H9 (cell line): Measurements from ENCODE around the gene POLA1. TPM values are rescaled to one million over a fixed set of nuclear protein-coding genes. Genes with fewer than 3 reads are reported as not detected.

ENCODE experiments used
- DNase-seq: peaks from one replicate; pipeline ENCODE4 v3.0.0-alpha.2; 2017
- H2AFZ ChIP-seq: one replicate; pipeline ENCODE4 v1.6.1; 2013; ENCODE audit warnings: mild to moderate bottlenecking, low read length, control low read depth, moderate library complexity
- H2AK5ac ChIP-seq: 2 replicates; pipeline ENCODE4 v1.6.1; 2013; ENCODE audit warnings: low read length, control low read depth, mixed read lengths; ENCODE audit not compliant: insufficient read length
- H2BK120ac ChIP-seq: one replicate; pipeline ENCODE4 v1.6.1; 2013; ENCODE audit warnings: low read depth, mild to moderate bottlenecking, low read length, control low read depth, inconsistent platforms; ENCODE audit not compliant: poor library complexity, severe bottlenecking
- H2BK12ac ChIP-seq: 2 replicates; pipeline ENCODE4 v1.6.1; 2013; ENCODE audit warnings: low read length, control low read depth, mixed read lengths, low read depth; ENCODE audit not compliant: insufficient read length
- H2BK15ac ChIP-seq: 2 replicates; pipeline ENCODE4 v1.6.1; 2013; ENCODE audit warnings: low read depth, low read length, control low read depth
- H2BK20ac ChIP-seq: one replicate; pipeline ENCODE4 v1.6.1; 2013; ENCODE audit warnings: low read depth, mild to moderate bottlenecking, low read length, control low read depth, inconsistent platforms; ENCODE audit not compliant: poor library complexity, severe bottlenecking
- H2BK5ac ChIP-seq: 2 replicates; pipeline ENCODE4 v1.6.1; 2013; ENCODE audit warnings: low read length, control low read depth, mixed read lengths; ENCODE audit not compliant: insufficient read length
- H3K14ac ChIP-seq: 2 replicates; pipeline ENCODE4 v1.6.1; 2013; ENCODE audit warnings: low read length, control low read depth; ENCODE audit not compliant: insufficient read depth
- H3K18ac ChIP-seq: 2 replicates; pipeline ENCODE4 v1.6.1; 2013; ENCODE audit warnings: low read depth, mild to moderate bottlenecking, mixed read lengths, low read length, control low read depth; ENCODE audit not compliant: insufficient read length
- H3K23ac ChIP-seq: 2 replicates; pipeline ENCODE4 v1.6.1; 2013; ENCODE audit warnings: low read length, control low read depth, mixed read lengths, low read depth; ENCODE audit not compliant: insufficient read length
- H3K23me2 ChIP-seq: 2 replicates; pipeline ENCODE4 v1.6.1; 2013; ENCODE audit warnings: low read depth, mild to moderate bottlenecking, mixed read lengths, low read length, control low read depth; ENCODE audit not compliant: insufficient read length, poor library complexity, severe bottlenecking
- H3K27ac ChIP-seq: 2 replicates; pipeline ENCODE4 v1.5.1; 2013; ENCODE audit warnings: low read length, control low read depth, mixed read lengths, low read depth; ENCODE audit not compliant: insufficient read length
- H3K27me3 ChIP-seq: 2 replicates; pipeline ENCODE4 v1.6.1; 2013; ENCODE audit warnings: low read length, control low read depth, inconsistent platforms; ENCODE audit not compliant: insufficient read depth
- H3K4ac ChIP-seq: 2 replicates; pipeline ENCODE4 v1.6.1; 2013; ENCODE audit warnings: low read depth, mild to moderate bottlenecking, control low read depth, inconsistent platforms, low read length, moderate library complexity
- H3K4me1 ChIP-seq: 2 replicates; pipeline ENCODE4 v1.6.1; 2013; ENCODE audit warnings: low read length, control low read depth, inconsistent platforms; ENCODE audit not compliant: insufficient read depth
- H3K4me2 ChIP-seq: 2 replicates; pipeline ENCODE4 v1.6.1; 2013; ENCODE audit warnings: low read length, control low read depth, mixed read lengths; ENCODE audit not compliant: insufficient read length, insufficient read depth
- H3K56ac ChIP-seq: 2 replicates; pipeline ENCODE4 v1.6.1; 2013; ENCODE audit warnings: low read depth, mild to moderate bottlenecking, mixed read lengths, low read length, control low read depth; ENCODE audit not compliant: insufficient read length
- H3K79me1 ChIP-seq: 2 replicates; pipeline ENCODE4 v1.6.1; 2013; ENCODE audit warnings: low read depth, mild to moderate bottlenecking, moderate library complexity, low read length, control low read depth, inconsistent platforms; ENCODE audit not compliant: insufficient read depth, poor library complexity, severe bottlenecking
- H3K79me2 ChIP-seq: 2 replicates; pipeline ENCODE4 v1.6.1; 2013; ENCODE audit warnings: low read length, control low read depth, inconsistent platforms; ENCODE audit not compliant: insufficient read depth
- H3K9ac ChIP-seq: 2 replicates; pipeline ENCODE4 v1.6.1; 2013; ENCODE audit warnings: low read length, control low read depth, mixed read lengths; ENCODE audit not compliant: insufficient read length; ENCODE audit errors: extremely low read depth
- H3K9me3 ChIP-seq: one replicate; pipeline ENCODE4 v1.6.1; 2013; ENCODE audit warnings: low read depth, low read length, inconsistent platforms; ENCODE audit not compliant: control insufficient read depth
- H3T11ph ChIP-seq: one replicate; pipeline ENCODE4 v1.6.1; 2013; ENCODE audit warnings: mild to moderate bottlenecking, low read length, control low read depth, inconsistent platforms
- H4K20me1 ChIP-seq: one replicate; pipeline ENCODE4 v1.6.1; 2013; ENCODE audit not compliant: control insufficient read depth, insufficient read length, insufficient read depth
- H4K5ac ChIP-seq: 2 replicates; pipeline ENCODE4 v1.6.1; 2013; ENCODE audit warnings: low read depth, mild to moderate bottlenecking, mixed read lengths, low read length, control low read depth; ENCODE audit not compliant: insufficient read length
- H4K8ac ChIP-seq: replicated peaks from 2 replicates; pipeline ENCODE4 v1.6.1; 2013; ENCODE audit warnings: low read length, control low read depth, mixed read lengths, low read depth; ENCODE audit not compliant: insufficient read length
- H4K91ac ChIP-seq: 2 replicates; pipeline ENCODE4 v1.6.1; 2013; ENCODE audit warnings: low read depth, mild to moderate bottlenecking, moderate library complexity, mixed read lengths, low read length, control low read depth; ENCODE audit not compliant: insufficient read length
- H3K27ac Mint-ChIP-seq, 3 experiments: 2 replicates in 2 of 3; 3 replicates in 1 of 3; pipeline ENCODE4 v1.8.0; 2020 to 2021; ENCODE audit warnings: mixed read lengths in 3 of 3, mild to moderate bottlenecking in 1 of 3, moderate library complexity in 1 of 3
- H3K27me3 Mint-ChIP-seq: 2 replicates; pipeline ENCODE4 v1.8.0; 2021; ENCODE audit warnings: low read depth, mild to moderate bottlenecking, moderate library complexity, mixed read lengths
- H3K36me3 Mint-ChIP-seq, 3 experiments: 2 replicates in 2 of 3; 3 replicates in 1 of 3; pipeline ENCODE4 v1.8.0; 2020 to 2021; ENCODE audit warnings: low read depth in 3 of 3, mixed read lengths in 3 of 3; ENCODE audit not compliant: insufficient read depth in 1 of 3
- H3K4me1 Mint-ChIP-seq, 2 experiments: 2 replicates each; pipeline ENCODE4 v1.8.0; 2020; ENCODE audit warnings: mixed read lengths in 2 of 2
- H3K4me3 Mint-ChIP-seq, 2 experiments: 2 replicates in 1 of 2; 3 replicates in 1 of 2; pipeline ENCODE4 v1.8.0; 2020 to 2021; ENCODE audit warnings: mild to moderate bottlenecking in 2 of 2, mixed read lengths in 2 of 2, moderate library complexity in 1 of 2
- H3K9me3 Mint-ChIP-seq, 2 experiments: 2 replicates in 1 of 2; 3 replicates in 1 of 2; pipeline ENCODE4 v1.8.0; 2020; ENCODE audit warnings: mild to moderate bottlenecking in 2 of 2, mixed read lengths in 2 of 2, moderate library complexity in 1 of 2
- CTCF ChIP-seq: fragments of 200-600 bp; sonication (generic); conservative IDR thresholded peaks from 3 replicates; pipeline ENCODE4 v1.8.0; 2021; ENCODE audit warnings: antibody characterized with exemption, mild to moderate bottlenecking
- WGBS: extraction: QIAGEN DNeasy Blood & Tissue Kit; methylation state at CpG from one replicate; pipeline ENCODE4 v1.1.7; 2013; ENCODE audit warnings: missing lambda C conversion rate, low lambda C conversion rate, mixed read lengths; ENCODE audit not compliant: insufficient read length; ENCODE audit errors: extremely low coverage; 5-methylcytosine and 5-hydroxymethylcytosine counted together
- total RNA-seq: library from RNA; stranded (reverse); gene quantifications from 2 replicates; pipeline ENCODE4 v1.2.1, GENCODE V29; 2021

POLA1 gene
- total RNA-seq, 1 experiment from 2014 or later, result 60.2 TPM

- no peak overlapping the region for H2BK120ac ChIP-seq
- H4K91ac ChIP-seq, result no peak overlapping the region
- no peaks in the 10 kb centered on the region for H4K20me1 ChIP-seq
- H3K27ac Mint-ChIP-seq, result no peak overlapping the region
- H2AK5ac ChIP-seq, result no peak overlapping the region
- WGBS, result no CpG with 5 or more reads among the region's 32 CpGs
- H3K36me3 Mint-ChIP-seq, result no peaks in the 10 kb centered on the region
- no peaks in the 10 kb centered on the region for H3K79me2 ChIP-seq
- H2AFZ ChIP-seq, result no peak overlapping the region
- no peak overlapping the region for H3K27ac ChIP-seq
- H2BK5ac ChIP-seq, result no peak overlapping the region
- peaks cover 2 to 7% of the 10 kb centered on the region in 2 experiments; a peak in 3 of 5 replicates for H3K9me3 Mint-ChIP-seq
- H3K23ac ChIP-seq, result no peak overlapping the region
- no peak overlapping the region for H4K8ac ChIP-seq
- no peak overlapping the region for H2BK20ac ChIP-seq
- H4K5ac ChIP-seq, result no peak overlapping the region
- peak overlapping the region; percentile 70 for H3K4me2 ChIP-seq
- H2BK12ac ChIP-seq, result no peak overlapping the region
- no peak overlapping the region for H3K56ac ChIP-seq
- TF ChIP-seq CTCF, result no peak
- H3K9ac ChIP-seq, result no peak overlapping the region
- peak overlapping the region; percentile 52 to 82 for H3K4me3 Mint-ChIP-seq
- H3K9me3 ChIP-seq, result no peaks in the 10 kb centered on the region
- H3K27me3 Mint-ChIP-seq, result peaks cover 97% of the 10 kb centered on the region
- no peak for DNase-seq
- H3K14ac ChIP-seq, result no peak overlapping the region
- H3K27me3 ChIP-seq, result peaks cover 86% of the 10 kb centered on the region
- no peak overlapping the region for H2BK15ac ChIP-seq
- no peak overlapping the region for H3T11ph ChIP-seq
- H3K18ac ChIP-seq, result no peak overlapping the region
- peaks cover 32% of the 10 kb centered on the region for H3K23me2 ChIP-seq
- no peaks in the 10 kb centered on the region for H3K79me1 ChIP-seq
- H3K4ac ChIP-seq, result no peak overlapping the region
- peaks cover 2% of the 10 kb centered on the region; the same call in 1 of the 2 replicates for H3K4me1 ChIP-seq
- peaks cover 49 to 77% of the 10 kb centered on the region in 2 experiments for H3K4me1 Mint-ChIP-seq
These were observed 324.0 kb downstream of the POLA1 start for GRCh38 chrX:25017667-25018247.
